IMR-90 (cell line): ENCODE measurements around the gene CACNA1D. TPM values are rescaled to one million over a fixed set of nuclear protein-coding genes. Genes with fewer than 3 reads are reported as not detected.

ENCODE experiments used
- ATAC-seq: fragments of 200-7000 bp; cut with Tn5 transposase; 2 replicates; pipeline ENCODE4 v1.9.1; 2020; ENCODE audit warnings: low read depth, mild to moderate bottlenecking, moderate library complexity
- BruUV-seq: library from RNA; stranded (reverse); fragments of 400-500 nt; replicated peaks from 2 replicates; lab custom pipeline; 2021; lab: Mats Ljungman, UMichigan
- CTCF ChIA-PET: fragments of 300-600 bp; formaldehyde crosslinking; extraction: SDS; loops from one replicate; lab custom pipeline; 2021; ENCODE audit warnings: antibody characterized with exemption; lab: Yijun Ruan, JAX
- POLR2A ChIA-PET: fragments of 300-600 bp; sonication (Branson Sonifier 250); formaldehyde crosslinking; loops from one replicate; lab custom pipeline; 2022; ENCODE audit warnings: antibody characterized with exemption; ENCODE audit not compliant: unreplicated experiment; lab: Charles Lee
- DNase-seq: peaks from one replicate; pipeline ENCODE4 v3.0.0; 2013
- H2AFZ ChIP-seq: replicated peaks from 2 replicates; pipeline ENCODE3; 2013; ENCODE audit warnings: low read length, mild to moderate bottlenecking; ENCODE audit not compliant: poor library complexity
- H2AK5ac ChIP-seq: 2 replicates; pipeline ENCODE4 v1.6.1; 2013; ENCODE audit warnings: low read depth, low read length, inconsistent platforms
- H2AK9ac ChIP-seq: replicated peaks from 2 replicates; pipeline ENCODE3; 2013; ENCODE audit warnings: mild to moderate bottlenecking, low read depth, low read length, moderate library complexity; ENCODE audit not compliant: poor library complexity
- H2BK120ac ChIP-seq: 2 replicates; pipeline ENCODE4 v1.6.1; 2013; ENCODE audit warnings: low read depth, low read length, inconsistent platforms
- H2BK15ac ChIP-seq: 3 replicates; pipeline ENCODE4 v1.6.1; 2013; ENCODE audit warnings: low read depth, low read length, inconsistent platforms
- H2BK20ac ChIP-seq: 2 replicates; pipeline ENCODE4 v1.6.1; 2013; ENCODE audit warnings: low read depth, mild to moderate bottlenecking, inconsistent platforms, low read length, moderate library complexity
- H2BK5ac ChIP-seq: 2 replicates; pipeline ENCODE4 v1.6.1; 2013; ENCODE audit warnings: mild to moderate bottlenecking, low read depth, low read length, inconsistent platforms; ENCODE audit not compliant: poor library complexity, severe bottlenecking
- H3K14ac ChIP-seq: replicated peaks from 2 replicates; pipeline ENCODE4 v1.6.1; 2013; ENCODE audit warnings: low read depth, low read length, inconsistent platforms
- H3K18ac ChIP-seq: 2 replicates; pipeline ENCODE4 v1.6.1; 2013; ENCODE audit warnings: low read depth, low read length, control low read depth
- H3K23ac ChIP-seq: 2 replicates; pipeline ENCODE4 v1.6.1; 2013; ENCODE audit warnings: low read depth, low read length, inconsistent platforms
- H3K27ac ChIP-seq: 2 replicates; pipeline ENCODE4 v1.5.1; 2013; ENCODE audit warnings: mild to moderate bottlenecking, control low read depth, low read length; ENCODE audit not compliant: insufficient read depth
- H3K27me3 ChIP-seq: 2 replicates; pipeline ENCODE4 v1.6.1; 2013; ENCODE audit warnings: low read length; ENCODE audit not compliant: control insufficient read depth, insufficient read depth
- H3K36me3 ChIP-seq: 2 replicates; pipeline ENCODE4 v1.6.1; 2013; ENCODE audit warnings: low read length, mixed read lengths; ENCODE audit not compliant: control insufficient read depth, insufficient read depth
- H3K4ac ChIP-seq: 2 replicates; pipeline ENCODE4 v1.6.1; 2013; ENCODE audit warnings: low read depth, low read length, inconsistent platforms
- H3K4me1 ChIP-seq: 2 replicates; pipeline ENCODE4 v1.6.1; 2013; ENCODE audit warnings: low read length, mixed read lengths; ENCODE audit not compliant: control insufficient read depth, insufficient read depth
- H3K4me2 ChIP-seq: 2 replicates; pipeline ENCODE4 v1.6.1; 2013; ENCODE audit warnings: low read depth, mild to moderate bottlenecking, control low read depth, low read length, moderate library complexity
- H3K4me3 ChIP-seq: 2 replicates; pipeline ENCODE4 v1.5.1; 2013; ENCODE audit warnings: low read depth, mild to moderate bottlenecking, control low read depth, low read length, moderate library complexity; ENCODE audit not compliant: insufficient read depth
- H3K56ac ChIP-seq: 2 replicates; pipeline ENCODE4 v1.6.1; 2013; ENCODE audit warnings: low read length, inconsistent platforms; ENCODE audit not compliant: insufficient read depth; ENCODE audit errors: extremely low read depth
- H3K79me1 ChIP-seq, 2 experiments: 2 replicates each; pipeline ENCODE4 v1.6.1; 2013; ENCODE audit warnings: low read length in 2 of 2, inconsistent platforms in 1 of 2, low read depth in 1 of 2
- H3K9ac ChIP-seq: 2 replicates; pipeline ENCODE4 v1.6.1; 2013; ENCODE audit warnings: low read depth, low read length, control low read depth
- H3K9me1 ChIP-seq: 2 replicates; pipeline ENCODE4 v1.6.1; 2013; ENCODE audit warnings: low read length, inconsistent platforms; ENCODE audit not compliant: insufficient read depth
- H3K9me3 ChIP-seq: 2 replicates; pipeline ENCODE4 v1.6.1; 2013; ENCODE audit warnings: low read length; ENCODE audit not compliant: control insufficient read depth, insufficient read depth
- H4K20me1 ChIP-seq: 2 replicates; pipeline ENCODE4 v1.6.1; 2013; ENCODE audit warnings: low read length, inconsistent platforms; ENCODE audit not compliant: insufficient read depth
- H4K5ac ChIP-seq: 2 replicates; pipeline ENCODE4 v1.6.1; 2013; ENCODE audit warnings: mild to moderate bottlenecking, low read depth, low read length, control low read depth
- H4K8ac ChIP-seq, 2 experiments: 2 replicates each; pipeline ENCODE4 v1.6.1; 2013; ENCODE audit warnings: low read depth in 2 of 2, low read length in 2 of 2, control low read depth in 1 of 2, inconsistent platforms in 1 of 2
- H4K91ac ChIP-seq: 2 replicates; pipeline ENCODE4 v1.6.1; 2013; ENCODE audit warnings: low read depth, low read length, inconsistent platforms; ENCODE audit not compliant: insufficient read depth
- BHLHE40 ChIP-seq: fragments of 150-350 bp; IDR thresholded peaks from 2 replicates; pipeline ENCODE4 v1.6.1; 2016; ENCODE audit warnings: mild to moderate bottlenecking, low read depth, low read length
- CHD1 ChIP-seq: IDR thresholded peaks from 2 replicates; pipeline ENCODE4 v1.6.1; 2012; ENCODE audit warnings: low read depth, low read length, improper control_type of control experiment
- MXI1 ChIP-seq: IDR thresholded peaks from 2 replicates; pipeline ENCODE4 v1.6.1; 2012; ENCODE audit warnings: low read depth, mild to moderate bottlenecking, low read length, moderate library complexity, borderline replicate concordance
- POLR2A ChIP-seq: IDR thresholded peaks from 2 replicates; pipeline ENCODE4 v1.6.1; 2012; ENCODE audit warnings: mild to moderate bottlenecking, low read depth, low read length
- RAD21 ChIP-seq: IDR thresholded peaks from 2 replicates; pipeline ENCODE4 v1.6.1; 2012; ENCODE audit warnings: low read length, improper control_type of control experiment
- RCOR1 ChIP-seq: IDR thresholded peaks from 2 replicates; pipeline ENCODE4 v1.6.1; 2012; ENCODE audit warnings: mild to moderate bottlenecking, low read length, improper control_type of control experiment; ENCODE audit not compliant: insufficient replicate concordance
- RFX5 ChIP-seq: IDR thresholded peaks from 2 replicates; pipeline ENCODE4 v1.8.0; 2012; ENCODE audit warnings: low read depth, mild to moderate bottlenecking, low read length, moderate library complexity
- WGBS, 2 experiments: methylation state at CpG; one replicate each; pipeline versions ENCODE4 v1.1.5 to v1.1.7; 2013; ENCODE audit warnings: missing lambda C conversion rate in 2 of 2; ENCODE audit not compliant: insufficient read length in 1 of 2; ENCODE audit errors: extremely low coverage in 2 of 2; 5-methylcytosine and 5-hydroxymethylcytosine counted together
- dilution Hi-C: fragments of 300-500 bp; cut with HindIII; formaldehyde crosslinking; loops from one replicate; pipeline ENCODE4 v1.14.3; 2018; ENCODE audit warnings: low sequenced_read_pairs; ENCODE audit not compliant: unreplicated experiment
- in situ Hi-C: fragments of 300-500 bp; cut with MboI; formaldehyde crosslinking; loops from 3 replicates; pipeline ENCODE4 v1.14.3; 2019; ENCODE audit warnings: low sequenced_read_pairs, inconsistent platforms, mixed read lengths
- intact Hi-C: fragments of 100-400 bp; cut with micrococcal nuclease; formaldehyde crosslinking; loops from 2 replicates; pipeline ENCODE4 v1.10.0; 2022
- polyA plus RNA-seq, 3 experiments: library from polyadenylated mRNA; depleted of rRNA; stranded (reverse); fragments of >200 nt; gene quantifications; 2 replicates each; pipeline ENCODE4 v1.2.3, GENCODE V29; 2012; ENCODE audit warnings: low replicate concordance in 1 of 3
- total RNA-seq: library from RNA; depleted of rRNA; stranded (reverse); fragments of >200 nt; gene quantifications from 2 replicates; pipeline ENCODE4 v1.2.3, GENCODE V29; 2012
- TF ChIP-seq, protein P1 (sequence below): fragments of 150-350 bp; IDR thresholded peaks from 2 replicates; pipeline ENCODE4 v1.6.1; 2017; ENCODE audit warnings: mild to moderate bottlenecking, antibody characterized with exemption, low read length, low read depth
- TF ChIP-seq, protein P2 (sequence below): fragments of 150-350 bp; IDR thresholded peaks from 2 replicates; pipeline ENCODE4 v1.6.1; 2016; ENCODE audit warnings: low read depth, mild to moderate bottlenecking, low read length, moderate library complexity, borderline replicate concordance

The CACNA1D gene
- total and polyA plus RNA-seq, 2 of the 4 experiments (the other 2 are of a cell fraction) = 0.07 TPM; not detected in 1

DNA sequence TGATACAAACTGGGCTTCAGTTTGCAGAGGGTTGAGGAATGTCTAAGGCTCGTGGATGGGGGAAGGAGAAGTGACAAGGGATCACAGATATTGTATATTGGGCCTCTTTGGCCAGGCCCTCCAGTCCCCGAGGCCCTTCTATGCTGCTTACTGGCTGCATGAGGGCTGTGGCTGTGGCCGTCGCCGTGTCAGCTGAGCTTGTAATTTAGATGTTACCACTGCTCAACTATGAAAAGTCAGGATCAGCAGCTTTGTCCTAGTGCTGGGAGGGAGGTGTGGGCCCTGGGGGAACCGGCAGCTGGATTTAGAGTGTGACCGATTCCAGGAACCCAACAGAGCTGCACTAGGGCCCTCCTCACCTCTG is 51.6 kb downstream of the CACNA1D start:
- H4K8ac ChIP-seq = no peak overlapping the region
- no TSS peak for BruUV-seq
- no peak overlapping the region for H3K14ac ChIP-seq
- no peak overlapping the region for H3K27ac ChIP-seq
- H3K4me3 ChIP-seq = no peak overlapping the region
- no peaks in the 10 kb centered on the region for H3K4me1 ChIP-seq
- H3K9me1 ChIP-seq = no peaks in the 10 kb centered on the region
- H2BK5ac ChIP-seq = no peak overlapping the region
- H2BK120ac ChIP-seq = no peak overlapping the region
- H4K91ac ChIP-seq = no peak overlapping the region
- H3K9ac ChIP-seq = no peak overlapping the region
- no peak overlapping the region for H3K56ac ChIP-seq
- ATAC-seq (no peak), DNase-seq (no peak)
- no peak overlapping the region for H3K18ac ChIP-seq
- H3K4ac ChIP-seq = no peak overlapping the region
- dilution Hi-C loops (no loop called here), in situ Hi-C loops (no loop called here), intact Hi-C loops (no loop called here)
- peaks cover 3% of the 10 kb centered on the region; the same call in 1 of the 2 replicates for H3K27me3 ChIP-seq
- H3K9me3 ChIP-seq = no peaks in the 10 kb centered on the region
- H2AK9ac ChIP-seq = no peak overlapping the region
- no peak overlapping the region for H3K23ac ChIP-seq
- H4K20me1 ChIP-seq = no peaks in the 10 kb centered on the region
- H2AFZ ChIP-seq = no peak overlapping the region
- WGBS, 2 experiments = no CpG with 5 or more reads among the region's 7 CpGs
- H2BK20ac ChIP-seq = no peak overlapping the region
- H3K36me3 ChIP-seq = no peaks in the 10 kb centered on the region
- TF ChIP-seq RCOR1 (no peak), MXI1 (no peak), RFX5 (no peak), POLR2A (no peak), CHD1 (no peak), RAD21 (no peak), BHLHE40 (no peak)
- TF ChIP-seq, protein P1, sequence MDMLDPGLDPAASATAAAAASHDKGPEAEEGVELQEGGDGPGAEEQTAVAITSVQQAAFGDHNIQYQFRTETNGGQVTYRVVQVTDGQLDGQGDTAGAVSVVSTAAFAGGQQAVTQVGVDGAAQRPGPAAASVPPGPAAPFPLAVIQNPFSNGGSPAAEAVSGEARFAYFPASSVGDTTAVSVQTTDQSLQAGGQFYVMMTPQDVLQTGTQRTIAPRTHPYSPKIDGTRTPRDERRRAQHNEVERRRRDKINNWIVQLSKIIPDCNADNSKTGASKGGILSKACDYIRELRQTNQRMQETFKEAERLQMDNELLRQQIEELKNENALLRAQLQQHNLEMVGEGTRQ = no peak
- TF ChIP-seq, protein P2, sequence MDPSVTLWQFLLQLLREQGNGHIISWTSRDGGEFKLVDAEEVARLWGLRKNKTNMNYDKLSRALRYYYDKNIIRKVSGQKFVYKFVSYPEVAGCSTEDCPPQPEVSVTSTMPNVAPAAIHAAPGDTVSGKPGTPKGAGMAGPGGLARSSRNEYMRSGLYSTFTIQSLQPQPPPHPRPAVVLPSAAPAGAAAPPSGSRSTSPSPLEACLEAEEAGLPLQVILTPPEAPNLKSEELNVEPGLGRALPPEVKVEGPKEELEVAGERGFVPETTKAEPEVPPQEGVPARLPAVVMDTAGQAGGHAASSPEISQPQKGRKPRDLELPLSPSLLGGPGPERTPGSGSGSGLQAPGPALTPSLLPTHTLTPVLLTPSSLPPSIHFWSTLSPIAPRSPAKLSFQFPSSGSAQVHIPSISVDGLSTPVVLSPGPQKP = no peak
- H3K4me2 ChIP-seq = no peak overlapping the region
- no peak overlapping the region for H2BK15ac ChIP-seq
- H4K5ac ChIP-seq = no peak overlapping the region
- H3K79me1 ChIP-seq = no peaks in the 10 kb centered on the region
- POLR2A ChIA-PET = no interaction called here
- CTCF ChIA-PET = no interaction called here
- H2AK5ac ChIP-seq = no peak overlapping the region
